Tibial nerve (tissue), 3 donors: ENCODE measurements around the gene PROKR2.

Experiments
- EP300 ChIP-seq, 2 donors: sonication (generic); formaldehyde crosslinking; IDR thresholded peaks; one replicate each; pipeline ENCODE4 v1.6.1; 2017; ENCODE audit warnings: antibody characterized with exemption in 2 of 2, mild to moderate bottlenecking in 1 of 2
- POLR2A ChIP-seq, 2 donors: fragments of 450-650 bp; IDR thresholded peaks; one replicate each; pipeline ENCODE4 v1.6.1; 2017; ENCODE audit warnings: antibody characterized with exemption in 2 of 2, mild to moderate bottlenecking in 2 of 2, moderate library complexity in 2 of 2

- no peak for TF ChIP-seq POLR2A (IDR thresholded peaks at IDR 0.05)
- no peak for TF ChIP-seq EP300 (IDR thresholded peaks at IDR 0.05)
Observed at GRCh38 chr20:5316188-5317158, at the start of gene PROKR2.
